MCF 10A (cell line): ENCODE results near the gene SVOP. TPM values are rescaled to one million over a fixed set of nuclear protein-coding genes. Genes with fewer than 3 reads are reported as not detected.

Source experiments
- BruUV-seq: library from RNA; stranded (reverse); fragments of 400-500 nt; replicated peaks from 2 replicates; lab custom pipeline; 2021; lab: Mats Ljungman, UMichigan
- CTCF ChIA-PET: fragments of 300-600 bp; sonication (Branson Sonifier 250); formaldehyde crosslinking; extraction: SDS; loops from one replicate; lab custom pipeline; 2021; ENCODE audit warnings: antibody characterized with exemption, inconsistent platforms; lab: Yijun Ruan, JAX
- POLR2A ChIA-PET: fragments of 300-600, 350-650 bp; sonication (Branson Sonifier 250); formaldehyde crosslinking; extraction: SDS; loops from one replicate; lab custom pipeline; 2020; ENCODE audit warnings: antibody characterized with exemption, inconsistent platforms; lab: Yijun Ruan, JAX
- DNase-seq: peaks from one replicate; pipeline ENCODE4 v3.0.0-alpha.2; 2018; ENCODE audit not compliant: unreplicated experiment
- H3K27ac Mint-ChIP-seq: one replicate; pipeline ENCODE4 v1.8.0; 2022; ENCODE audit warnings: mild to moderate bottlenecking, low read depth, mixed read lengths; ENCODE audit not compliant: unreplicated experiment
- H3K27me3 Mint-ChIP-seq: one replicate; pipeline ENCODE4 v1.8.0; 2022; ENCODE audit warnings: mixed read lengths; ENCODE audit not compliant: insufficient read depth, unreplicated experiment
- H3K36me3 Mint-ChIP-seq: one replicate; pipeline ENCODE4 v1.8.0; 2022; ENCODE audit warnings: mild to moderate bottlenecking, moderate library complexity, mixed read lengths; ENCODE audit not compliant: insufficient read depth, unreplicated experiment
- H3K4me1 Mint-ChIP-seq: one replicate; pipeline ENCODE4 v1.8.0; 2022; ENCODE audit warnings: mixed read lengths; ENCODE audit not compliant: insufficient read depth, unreplicated experiment
- H3K4me3 Mint-ChIP-seq: one replicate; pipeline ENCODE4 v1.8.0; 2022; ENCODE audit warnings: mild to moderate bottlenecking, moderate library complexity, mixed read lengths; ENCODE audit not compliant: unreplicated experiment
- H3K9me3 Mint-ChIP-seq: one replicate; pipeline ENCODE4 v1.8.0; 2022; ENCODE audit warnings: mixed read lengths; ENCODE audit not compliant: unreplicated experiment
- intact Hi-C: fragments of 100-400 bp; cut with micrococcal nuclease; formaldehyde crosslinking; loops from 2 replicates; pipeline ENCODE4 v1.14.1; 2022
- total RNA-seq: library from RNA; stranded (reverse); gene quantifications from 2 replicates; pipeline ENCODE4 v1.2.3, GENCODE V29; 2022
- TF ChIP-seq, protein P1 (sequence below): fragments of 200-600 bp; IDR thresholded peaks from one replicate; pipeline ENCODE4 v1.8.0; 2022; ENCODE audit warnings: antibody characterized with exemption, mild to moderate bottlenecking; ENCODE audit not compliant: unreplicated experiment

Gene SVOP
- total RNA-seq, 1 experiment from 2014 or later, result not detected

GRCh38 chr12:108918960-108919642 lies 101.8 kb downstream of the SVOP start:
- no peaks in the 10 kb centered on the region for H3K36me3 Mint-ChIP-seq
- DNase-seq, result no peak
- TF ChIP-seq, protein P1, sequence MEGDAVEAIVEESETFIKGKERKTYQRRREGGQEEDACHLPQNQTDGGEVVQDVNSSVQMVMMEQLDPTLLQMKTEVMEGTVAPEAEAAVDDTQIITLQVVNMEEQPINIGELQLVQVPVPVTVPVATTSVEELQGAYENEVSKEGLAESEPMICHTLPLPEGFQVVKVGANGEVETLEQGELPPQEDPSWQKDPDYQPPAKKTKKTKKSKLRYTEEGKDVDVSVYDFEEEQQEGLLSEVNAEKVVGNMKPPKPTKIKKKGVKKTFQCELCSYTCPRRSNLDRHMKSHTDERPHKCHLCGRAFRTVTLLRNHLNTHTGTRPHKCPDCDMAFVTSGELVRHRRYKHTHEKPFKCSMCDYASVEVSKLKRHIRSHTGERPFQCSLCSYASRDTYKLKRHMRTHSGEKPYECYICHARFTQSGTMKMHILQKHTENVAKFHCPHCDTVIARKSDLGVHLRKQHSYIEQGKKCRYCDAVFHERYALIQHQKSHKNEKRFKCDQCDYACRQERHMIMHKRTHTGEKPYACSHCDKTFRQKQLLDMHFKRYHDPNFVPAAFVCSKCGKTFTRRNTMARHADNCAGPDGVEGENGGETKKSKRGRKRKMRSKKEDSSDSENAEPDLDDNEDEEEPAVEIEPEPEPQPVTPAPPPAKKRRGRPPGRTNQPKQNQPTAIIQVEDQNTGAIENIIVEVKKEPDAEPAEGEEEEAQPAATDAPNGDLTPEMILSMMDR, result no peak
- H3K27me3 Mint-ChIP-seq, result peaks cover 11% of the 10 kb centered on the region
- no peak overlapping the region for H3K27ac Mint-ChIP-seq
- no peaks in the 10 kb centered on the region for H3K9me3 Mint-ChIP-seq
- no peak overlapping the region for H3K4me3 Mint-ChIP-seq
- ChIA-PET CTCF (no interaction called here), POLR2A (no interaction called here)
- no TSS peak for BruUV-seq
- intact Hi-C loops, result no loop called here
- H3K4me1 Mint-ChIP-seq, result peaks cover under 1% of the 10 kb centered on the region

GRCh38 chr12:108918206-108918605 lies 102.7 kb downstream of the SVOP start:
- Mint-ChIP-seq H3K27me3 (peaks cover 11% of the 10 kb centered on the region), H3K27ac (no peak overlapping the region), H3K9me3 (no peaks in the 10 kb centered on the region), H3K4me1 (peaks cover 5% of the 10 kb centered on the region), H3K4me3 (no peak overlapping the region), H3K36me3 (no peaks in the 10 kb centered on the region)
- no peak for DNase-seq
- TF ChIP-seq, protein P1, result no peak
- ChIA-PET POLR2A (no interaction called here), CTCF (no interaction called here)
- BruUV-seq, result no TSS peak
- intact Hi-C loops, result no loop called here

DNA sequence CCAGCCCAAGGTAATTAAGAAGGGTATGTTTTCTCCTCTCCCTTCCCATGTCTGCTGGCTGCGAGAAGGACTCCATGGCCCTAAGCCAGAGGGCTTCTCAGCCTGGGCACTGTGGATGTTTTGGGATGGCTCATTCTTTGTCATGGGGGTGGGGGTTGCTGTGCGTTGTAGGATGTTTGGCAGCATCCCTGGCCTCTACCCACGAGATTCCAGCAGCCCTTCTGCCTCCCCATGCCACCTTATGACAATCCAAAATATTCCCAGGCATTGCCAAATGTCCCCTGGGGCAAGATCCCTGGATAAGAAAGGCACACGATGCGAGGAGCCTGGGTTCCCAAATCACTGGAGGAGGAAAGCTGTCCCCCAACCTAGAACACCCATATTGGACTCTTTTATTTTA lies 104.5 kb downstream of the SVOP start:
- POLR2A ChIA-PET, result no interaction called here
- Mint-ChIP-seq H3K4me1 (peaks cover 5% of the 10 kb centered on the region), H3K27me3 (peaks cover 7% of the 10 kb centered on the region), H3K27ac (no peak overlapping the region), H3K9me3 (no peaks in the 10 kb centered on the region), H3K36me3 (no peaks in the 10 kb centered on the region), H3K4me3 (no peak overlapping the region)
- TF ChIP-seq, protein P1, result no peak
- intact Hi-C loops, result no loop called here
- CTCF ChIA-PET, result interaction anchor here (0.6 kb wide), 1 partner anchor 153 kb away, joined by 3 read pairs; no protein-coding TSS in a partner anchor
- BruUV-seq, result no TSS peak
- DNase-seq, result no peak

GRCh38 chr12:108915632-108916133 lies 105.2 kb downstream of the SVOP start:
- peaks cover under 1% of the 10 kb centered on the region for H3K27me3 Mint-ChIP-seq
- DNase-seq, result no peak

More at GRCh38 chr12:108915632-108916133, 105.2 kb downstream of the SVOP start:
- ChIA-PET POLR2A (no interaction called here), CTCF (interaction anchor here (0.6 kb wide), 2 partner anchors 64 to 153 kb away, joined by 3 read pairs; no protein-coding TSS in a partner anchor)
- H3K27ac Mint-ChIP-seq, result no peak overlapping the region
- no peak overlapping the region for H3K4me3 Mint-ChIP-seq
- H3K36me3 Mint-ChIP-seq, result no peaks in the 10 kb centered on the region
- peaks cover 5% of the 10 kb centered on the region for H3K4me1 Mint-ChIP-seq
- intact Hi-C loops, result no loop called here
- TF ChIP-seq, protein P1, result no peak
- H3K9me3 Mint-ChIP-seq, result no peaks in the 10 kb centered on the region
- no TSS peak for BruUV-seq
